IMR-90 (cell line): ENCODE results near the gene TUBA8. TPM values are rescaled to one million over a fixed set of nuclear protein-coding genes. Genes with fewer than 3 reads are reported as not detected.

Experiments
- ATAC-seq: fragments of 200-7000 bp; cut with Tn5 transposase; 2 replicates; pipeline ENCODE4 v1.9.1; 2020; ENCODE audit warnings: low read depth, mild to moderate bottlenecking, moderate library complexity
- BruUV-seq: library from RNA; stranded (reverse); fragments of 400-500 nt; replicated peaks from 2 replicates; lab custom pipeline; 2021; lab: Mats Ljungman, UMichigan
- CTCF ChIA-PET: fragments of 300-600 bp; formaldehyde crosslinking; extraction: SDS; loops from one replicate; lab custom pipeline; 2021; ENCODE audit warnings: antibody characterized with exemption; lab: Yijun Ruan, JAX
- POLR2A ChIA-PET: fragments of 300-600 bp; sonication (Branson Sonifier 250); formaldehyde crosslinking; loops from one replicate; lab custom pipeline; 2022; ENCODE audit warnings: antibody characterized with exemption; ENCODE audit not compliant: unreplicated experiment; lab: Charles Lee
- DNase-seq: peaks from one replicate; pipeline ENCODE4 v3.0.0; 2013
- H2AFZ ChIP-seq: replicated peaks from 2 replicates; pipeline ENCODE3; 2013; ENCODE audit warnings: low read length, mild to moderate bottlenecking; ENCODE audit not compliant: poor library complexity
- H2AK5ac ChIP-seq: 2 replicates; pipeline ENCODE4 v1.6.1; 2013; ENCODE audit warnings: low read depth, low read length, inconsistent platforms
- H2AK9ac ChIP-seq: replicated peaks from 2 replicates; pipeline ENCODE3; 2013; ENCODE audit warnings: mild to moderate bottlenecking, low read depth, low read length, moderate library complexity; ENCODE audit not compliant: poor library complexity
- H2BK120ac ChIP-seq: 2 replicates; pipeline ENCODE4 v1.6.1; 2013; ENCODE audit warnings: low read depth, low read length, inconsistent platforms
- H2BK15ac ChIP-seq: 3 replicates; pipeline ENCODE4 v1.6.1; 2013; ENCODE audit warnings: low read depth, low read length, inconsistent platforms
- H2BK20ac ChIP-seq: 2 replicates; pipeline ENCODE4 v1.6.1; 2013; ENCODE audit warnings: low read depth, mild to moderate bottlenecking, inconsistent platforms, low read length, moderate library complexity
- H2BK5ac ChIP-seq: 2 replicates; pipeline ENCODE4 v1.6.1; 2013; ENCODE audit warnings: mild to moderate bottlenecking, low read depth, low read length, inconsistent platforms; ENCODE audit not compliant: poor library complexity, severe bottlenecking
- H3K14ac ChIP-seq: replicated peaks from 2 replicates; pipeline ENCODE4 v1.6.1; 2013; ENCODE audit warnings: low read depth, low read length, inconsistent platforms
- H3K18ac ChIP-seq: 2 replicates; pipeline ENCODE4 v1.6.1; 2013; ENCODE audit warnings: low read depth, low read length, control low read depth
- H3K23ac ChIP-seq: 2 replicates; pipeline ENCODE4 v1.6.1; 2013; ENCODE audit warnings: low read depth, low read length, inconsistent platforms
- H3K27ac ChIP-seq: 2 replicates; pipeline ENCODE4 v1.5.1; 2013; ENCODE audit warnings: mild to moderate bottlenecking, control low read depth, low read length; ENCODE audit not compliant: insufficient read depth
- H3K27me3 ChIP-seq: 2 replicates; pipeline ENCODE4 v1.6.1; 2013; ENCODE audit warnings: low read length; ENCODE audit not compliant: control insufficient read depth, insufficient read depth
- H3K36me3 ChIP-seq: 2 replicates; pipeline ENCODE4 v1.6.1; 2013; ENCODE audit warnings: low read length, mixed read lengths; ENCODE audit not compliant: control insufficient read depth, insufficient read depth
- H3K4ac ChIP-seq: 2 replicates; pipeline ENCODE4 v1.6.1; 2013; ENCODE audit warnings: low read depth, low read length, inconsistent platforms
- H3K4me1 ChIP-seq: 2 replicates; pipeline ENCODE4 v1.6.1; 2013; ENCODE audit warnings: low read length, mixed read lengths; ENCODE audit not compliant: control insufficient read depth, insufficient read depth
- H3K4me2 ChIP-seq: 2 replicates; pipeline ENCODE4 v1.6.1; 2013; ENCODE audit warnings: low read depth, mild to moderate bottlenecking, control low read depth, low read length, moderate library complexity
- H3K4me3 ChIP-seq: 2 replicates; pipeline ENCODE4 v1.5.1; 2013; ENCODE audit warnings: low read depth, mild to moderate bottlenecking, control low read depth, low read length, moderate library complexity; ENCODE audit not compliant: insufficient read depth
- H3K56ac ChIP-seq: 2 replicates; pipeline ENCODE4 v1.6.1; 2013; ENCODE audit warnings: low read length, inconsistent platforms; ENCODE audit not compliant: insufficient read depth; ENCODE audit errors: extremely low read depth
- H3K79me1 ChIP-seq, 2 experiments: 2 replicates each; pipeline ENCODE4 v1.6.1; 2013; ENCODE audit warnings: low read length in 2 of 2, inconsistent platforms in 1 of 2, low read depth in 1 of 2
- H3K9ac ChIP-seq: 2 replicates; pipeline ENCODE4 v1.6.1; 2013; ENCODE audit warnings: low read depth, low read length, control low read depth
- H3K9me1 ChIP-seq: 2 replicates; pipeline ENCODE4 v1.6.1; 2013; ENCODE audit warnings: low read length, inconsistent platforms; ENCODE audit not compliant: insufficient read depth
- H3K9me3 ChIP-seq: 2 replicates; pipeline ENCODE4 v1.6.1; 2013; ENCODE audit warnings: low read length; ENCODE audit not compliant: control insufficient read depth, insufficient read depth
- H4K20me1 ChIP-seq: 2 replicates; pipeline ENCODE4 v1.6.1; 2013; ENCODE audit warnings: low read length, inconsistent platforms; ENCODE audit not compliant: insufficient read depth
- H4K5ac ChIP-seq: 2 replicates; pipeline ENCODE4 v1.6.1; 2013; ENCODE audit warnings: mild to moderate bottlenecking, low read depth, low read length, control low read depth
- H4K8ac ChIP-seq, 2 experiments: 2 replicates each; pipeline ENCODE4 v1.6.1; 2013; ENCODE audit warnings: low read depth in 2 of 2, low read length in 2 of 2, control low read depth in 1 of 2, inconsistent platforms in 1 of 2
- H4K91ac ChIP-seq: 2 replicates; pipeline ENCODE4 v1.6.1; 2013; ENCODE audit warnings: low read depth, low read length, inconsistent platforms; ENCODE audit not compliant: insufficient read depth
- BHLHE40 ChIP-seq: fragments of 150-350 bp; IDR thresholded peaks from 2 replicates; pipeline ENCODE4 v1.6.1; 2016; ENCODE audit warnings: mild to moderate bottlenecking, low read depth, low read length
- CEBPB ChIP-seq: IDR thresholded peaks from 2 replicates; pipeline ENCODE4 v1.6.1; 2012; ENCODE audit warnings: low read depth, low read length, improper control_type of control experiment
- CHD1 ChIP-seq: IDR thresholded peaks from 2 replicates; pipeline ENCODE4 v1.6.1; 2012; ENCODE audit warnings: low read depth, low read length, improper control_type of control experiment
- CTCF ChIP-seq: conservative IDR thresholded peaks from 2 replicates; pipeline ENCODE4 v1.5.1; 2012; ENCODE audit warnings: mild to moderate bottlenecking, low read depth, low read length, improper control_type of control experiment
- ELK1 ChIP-seq: fragments of 150-350 bp; IDR thresholded peaks from 2 replicates; pipeline ENCODE4 v1.6.1; 2016; ENCODE audit warnings: low read depth, mild to moderate bottlenecking, low read length, moderate library complexity, borderline replicate concordance
- FOS ChIP-seq: fragments of 150-350 bp; IDR thresholded peaks from 2 replicates; pipeline ENCODE4 v1.6.1; 2016; ENCODE audit warnings: low read depth, low read length
- MAFK ChIP-seq: IDR thresholded peaks from 2 replicates; pipeline ENCODE4 v1.6.1; 2012; ENCODE audit warnings: low read depth, low read length, improper control_type of control experiment
- MAZ ChIP-seq: IDR thresholded peaks from 2 replicates; pipeline ENCODE4 v1.6.1; 2012; ENCODE audit warnings: low read depth, mild to moderate bottlenecking, low read length, improper control_type of control experiment, moderate library complexity, borderline replicate concordance
- MXI1 ChIP-seq: IDR thresholded peaks from 2 replicates; pipeline ENCODE4 v1.6.1; 2012; ENCODE audit warnings: low read depth, mild to moderate bottlenecking, low read length, moderate library complexity, borderline replicate concordance
- NFE2L2 ChIP-seq: fragments of 150-350 bp; IDR thresholded peaks from 2 replicates; pipeline ENCODE4 v1.6.1; 2016; ENCODE audit warnings: low read depth, mild to moderate bottlenecking, low read length
- POLR2A ChIP-seq: IDR thresholded peaks from 2 replicates; pipeline ENCODE4 v1.6.1; 2012; ENCODE audit warnings: mild to moderate bottlenecking, low read depth, low read length
- RAD21 ChIP-seq: IDR thresholded peaks from 2 replicates; pipeline ENCODE4 v1.6.1; 2012; ENCODE audit warnings: low read length, improper control_type of control experiment
- RCOR1 ChIP-seq: IDR thresholded peaks from 2 replicates; pipeline ENCODE4 v1.6.1; 2012; ENCODE audit warnings: mild to moderate bottlenecking, low read length, improper control_type of control experiment; ENCODE audit not compliant: insufficient replicate concordance
- RFX5 ChIP-seq: IDR thresholded peaks from 2 replicates; pipeline ENCODE4 v1.8.0; 2012; ENCODE audit warnings: low read depth, mild to moderate bottlenecking, low read length, moderate library complexity
- SMC3 ChIP-seq: fragments of 150-350 bp; IDR thresholded peaks from 2 replicates; pipeline ENCODE4 v1.6.1; 2016; ENCODE audit warnings: low read depth, mild to moderate bottlenecking, antibody characterized with exemption, low read length, moderate library complexity
- USF2 ChIP-seq: fragments of 150-350 bp; IDR thresholded peaks from 2 replicates; pipeline ENCODE4 v1.6.1; 2017; ENCODE audit warnings: mild to moderate bottlenecking, antibody characterized with exemption, low read length, low read depth
- WGBS, 2 experiments: methylation state at CpG; one replicate each; pipeline versions ENCODE4 v1.1.5 to v1.1.7; 2013; ENCODE audit warnings: missing lambda C conversion rate in 2 of 2; ENCODE audit not compliant: insufficient read length in 1 of 2; ENCODE audit errors: extremely low coverage in 2 of 2; 5-methylcytosine and 5-hydroxymethylcytosine counted together
- dilution Hi-C: fragments of 300-500 bp; cut with HindIII; formaldehyde crosslinking; loops from one replicate; pipeline ENCODE4 v1.14.3; 2018; ENCODE audit warnings: low sequenced_read_pairs; ENCODE audit not compliant: unreplicated experiment
- in situ Hi-C: fragments of 300-500 bp; cut with MboI; formaldehyde crosslinking; loops from 3 replicates; pipeline ENCODE4 v1.14.3; 2019; ENCODE audit warnings: low sequenced_read_pairs, inconsistent platforms, mixed read lengths
- intact Hi-C: fragments of 100-400 bp; cut with micrococcal nuclease; formaldehyde crosslinking; loops from 2 replicates; pipeline ENCODE4 v1.10.0; 2022
- polyA plus RNA-seq, 3 experiments: library from polyadenylated mRNA; depleted of rRNA; stranded (reverse); fragments of >200 nt; gene quantifications; 2 replicates each; pipeline ENCODE4 v1.2.3, GENCODE V29; 2012; ENCODE audit warnings: low replicate concordance in 1 of 3
- total RNA-seq: library from RNA; depleted of rRNA; stranded (reverse); fragments of >200 nt; gene quantifications from 2 replicates; pipeline ENCODE4 v1.2.3, GENCODE V29; 2012

Gene TUBA8
- total and polyA plus RNA-seq, 2 of the 4 experiments (the other 2 are of a cell fraction): 1.4 to 2.2 TPM

- Histone ChIP-seq H4K20me1 (no peaks in the 10 kb centered on the region), H3K4me3 (no peak overlapping the region), H2AK9ac (no peak overlapping the region), H3K23ac (no peak overlapping the region), H2BK20ac (no peak overlapping the region), H3K36me3 (no peaks in the 10 kb centered on the region), H4K8ac (no peak overlapping the region), H3K18ac (no peak overlapping the region), H2BK120ac (no peak overlapping the region), H2BK5ac (no peak overlapping the region), H2AK5ac (no peak overlapping the region), H3K4me1 (peaks cover 3% of the 10 kb centered on the region; the same call in 1 of the 2 replicates), H3K4me2 (no peak overlapping the region), H3K4ac (no peak overlapping the region), H2AFZ (no peak overlapping the region), H3K27me3 (peaks cover 10% of the 10 kb centered on the region; the same call in 1 of the 2 replicates), H3K27ac (no peak overlapping the region), H3K9ac (no peak overlapping the region), H3K9me3 (no peaks in the 10 kb centered on the region), H3K79me1 (no peaks in the 10 kb centered on the region), H2BK15ac (no peak overlapping the region), H4K91ac (no peak overlapping the region), H3K14ac (no peak overlapping the region), H3K56ac (no peak overlapping the region), H3K9me1 (no peaks in the 10 kb centered on the region), H4K5ac (no peak overlapping the region)
- dilution Hi-C loops: no loop called here
- DNase-seq (no peak), ATAC-seq (no peak)
- no CpG with 5 or more reads among the region's 11 CpGs for WGBS, 2 experiments
- no peak for TF ChIP-seq BHLHE40
- no peak for TF ChIP-seq NFE2L2
- TF ChIP-seq POLR2A: no peak
- no peak for TF ChIP-seq USF2
- TF ChIP-seq RAD21: no peak
- TF ChIP-seq MAFK: no peak
- TF ChIP-seq FOS: no peak
- no peak for TF ChIP-seq CTCF
- TF ChIP-seq CHD1: no peak
- no peak for TF ChIP-seq RCOR1
- TF ChIP-seq ELK1: no peak
- no peak for TF ChIP-seq MXI1
- TF ChIP-seq RFX5: no peak
- no peak for TF ChIP-seq CEBPB
- no peak for TF ChIP-seq SMC3
- no peak for TF ChIP-seq MAZ
- CTCF ChIA-PET: interaction anchor here (0.5 kb wide), 1 partner anchor 20 kb away, joined by 4 read pairs; no protein-coding TSS in a partner anchor
- intact Hi-C loops: no loop called here
- in situ Hi-C loops: no loop called here
- BruUV-seq: no TSS peak
- POLR2A ChIA-PET: no interaction called here
Measured at GRCh38 chr22:18113680-18114394, 3.2 kb downstream of the TUBA8 start.
